SK-N-SH (cell line): ENCODE measurements around the gene BAHCC1. TPM values are rescaled to one million over a fixed set of nuclear protein-coding genes. Genes with fewer than 3 reads are reported as not detected.

Source experiments
- CTCF ChIA-PET: fragments of 300-600, 350-600 bp; formaldehyde crosslinking; extraction: SDS; loops from one replicate; lab custom pipeline; 2021; lab: Yijun Ruan, JAX
- POLR2A ChIA-PET: fragments of 350-600 bp; sonication (Branson Sonifier 250); formaldehyde crosslinking; extraction: SDS; loops from one replicate; lab custom pipeline; 2020; ENCODE audit warnings: antibody characterized with exemption, inconsistent platforms; lab: Yijun Ruan, JAX
- DNase-seq: peaks from one replicate; pipeline ENCODE4 v3.0.0; 2012
- H2AFZ ChIP-seq: fragments of 200-600 bp; sonication (generic); 2 replicates; pipeline ENCODE4 v1.8.1; 2016; ENCODE audit warnings: antibody characterized with exemption, mild to moderate bottlenecking, low read depth
- H3F3A ChIP-seq: fragments of 200-600 bp; sonication (generic); replicated peaks from 2 replicates; pipeline ENCODE3; 2016; ENCODE audit warnings: antibody characterized with exemption, mild to moderate bottlenecking; ENCODE audit not compliant: insufficient read depth
- H3K27ac ChIP-seq, 2 experiments: fragments of 200-500 bp in 1 of 2; fragments of 200-600 bp in 1 of 2; sonication (Bioruptor generic) in 1 of 2; sonication (generic), shearing (Covaris generic) in 1 of 2; 2 replicates each; pipeline versions ENCODE4 v1.5.1 to v1.6.1; 2014 to 2016; ENCODE audit warnings: low read depth in 2 of 2, inconsistent platforms in 1 of 2, low read length in 1 of 2, mild to moderate bottlenecking in 1 of 2, mixed read lengths in 1 of 2
- H3K27me3 ChIP-seq: fragments of 200-600 bp; sonication (generic), shearing (Covaris generic); 2 replicates; pipeline ENCODE4 v1.6.1; 2016; ENCODE audit warnings: mixed run types; ENCODE audit not compliant: insufficient read depth
- H3K36me3 ChIP-seq, 2 experiments: fragments of 200-500 bp in 1 of 2; fragments of 200-600 bp in 1 of 2; sonication (Bioruptor generic) in 1 of 2; sonication (generic) in 1 of 2; replicated peaks in 1 of 2; 2 replicates each; pipeline versions ENCODE3 to v1.5.1; 2014 to 2016; ENCODE audit warnings: low read length in 1 of 2, mild to moderate bottlenecking in 1 of 2; ENCODE audit not compliant: insufficient read depth in 2 of 2, control insufficient read depth in 1 of 2
- H3K4me1 ChIP-seq, 2 experiments: fragments of 200-500 bp in 1 of 2; fragments of 200-600 bp in 1 of 2; sonication (Bioruptor generic) in 1 of 2; sonication (generic), shearing (Covaris generic) in 1 of 2; 2 replicates each; pipeline versions ENCODE4 v1.5.1 to v1.6.1; 2014 to 2016; ENCODE audit warnings: low read depth in 1 of 2, low read length in 1 of 2, mixed run types in 1 of 2; ENCODE audit not compliant: insufficient read depth in 2 of 2, control insufficient read depth in 1 of 2
- H3K4me2 ChIP-seq: fragments of 200-600 bp; sonication (generic), shearing (Covaris generic); 2 replicates; pipeline ENCODE4 v1.6.1; 2017; ENCODE audit warnings: mixed run types
- H3K4me3 ChIP-seq, 2 experiments: fragments of 200-500 bp in 1 of 2; fragments of 200-600 bp in 1 of 2; sonication (Bioruptor generic) in 1 of 2; sonication (generic), shearing (Covaris generic) in 1 of 2; 2 replicates each; pipeline versions ENCODE4 v1.5.1 to v1.8.1; 2014 to 2016; ENCODE audit warnings: low read depth in 2 of 2, inconsistent platforms in 1 of 2, low read length in 1 of 2, mild to moderate bottlenecking in 1 of 2, mixed read lengths in 1 of 2, moderate library complexity in 1 of 2
- H3K79me2 ChIP-seq: fragments of 200-600 bp; sonication (generic); 2 replicates; pipeline ENCODE4 v1.8.1; 2017; ENCODE audit warnings: mild to moderate bottlenecking; ENCODE audit not compliant: insufficient read depth
- H3K9ac ChIP-seq: fragments of 200-600 bp; sonication (generic); 2 replicates; pipeline ENCODE4 v1.6.1; 2017; ENCODE audit warnings: mixed run types
- H3K9me2 ChIP-seq: fragments of 200-600 bp; sonication (generic); 2 replicates; pipeline ENCODE4 v1.6.1; 2017; ENCODE audit warnings: mixed run types
- H3K9me3 ChIP-seq: fragments of 200-600 bp; sonication (generic); 2 replicates; pipeline ENCODE4 v1.6.1; 2017; ENCODE audit warnings: mixed run types, mild to moderate bottlenecking, moderate library complexity
- H4K20me1 ChIP-seq: fragments of 200-600 bp; sonication (generic); 2 replicates; pipeline ENCODE4 v1.6.1; 2017; ENCODE audit warnings: mild to moderate bottlenecking, mixed run types; ENCODE audit not compliant: insufficient read depth
- ELF1 ChIP-seq: IDR thresholded peaks from 2 replicates; pipeline ENCODE4 v1.4.0; 2012
- EP300 ChIP-seq, 2 experiments: IDR thresholded peaks; 2 replicates each; pipeline versions ENCODE4 v1.4.0 to v1.6.1; 2012; ENCODE audit warnings: borderline replicate concordance in 1 of 2, low read depth in 1 of 2, low read length in 1 of 2
- FOXM1 ChIP-seq: IDR thresholded peaks from 2 replicates; pipeline ENCODE4 v1.4.0; 2012; ENCODE audit warnings: low read depth, mild to moderate bottlenecking
- GABPA ChIP-seq: IDR thresholded peaks from 2 replicates; pipeline ENCODE4 v1.4.0; 2012; ENCODE audit warnings: low read depth, mild to moderate bottlenecking
- GATA2 ChIP-seq: sonication (generic); formaldehyde crosslinking; IDR thresholded peaks from 2 replicates; pipeline ENCODE4 v1.5.0; 2020; ENCODE audit warnings: mild to moderate bottlenecking, missing genetic modification reagents
- MAX ChIP-seq: IDR thresholded peaks from 2 replicates; pipeline ENCODE4 v1.4.0; 2012; ENCODE audit warnings: low read depth
- MEF2A ChIP-seq: IDR thresholded peaks from 2 replicates; pipeline ENCODE4 v1.4.0; 2012; ENCODE audit warnings: low read depth, borderline replicate concordance
- MXI1 ChIP-seq: IDR thresholded peaks from 2 replicates; pipeline ENCODE4 v1.6.1; 2012; ENCODE audit warnings: mild to moderate bottlenecking, low read depth, low read length, improper control_type of control experiment
- NFIC ChIP-seq: IDR thresholded peaks from 2 replicates; pipeline ENCODE4 v1.4.0; 2012; ENCODE audit warnings: borderline replicate concordance
- POLR2AphosphoS5 ChIP-seq: IDR thresholded peaks from 2 replicates; pipeline ENCODE4 v1.6.1; 2012; ENCODE audit warnings: low read depth, low read length
- REST ChIP-seq: IDR thresholded peaks from 2 replicates; pipeline ENCODE4 v1.6.1; 2012; ENCODE audit warnings: mild to moderate bottlenecking, low read depth, low read length, moderate library complexity
- RXRA ChIP-seq: IDR thresholded peaks from 2 replicates; pipeline ENCODE4 v1.4.0; 2012; ENCODE audit warnings: low read depth, mild to moderate bottlenecking, borderline replicate concordance
- TAF1 ChIP-seq: IDR thresholded peaks from 2 replicates; pipeline ENCODE4 v1.6.1; 2012; ENCODE audit warnings: low read depth, mild to moderate bottlenecking, low read length, moderate library complexity, borderline replicate concordance
- TEAD4 ChIP-seq: IDR thresholded peaks from 2 replicates; pipeline ENCODE4 v1.4.0; 2012; ENCODE audit warnings: mild to moderate bottlenecking, borderline replicate concordance; ENCODE audit not compliant: insufficient read depth
- YY1 ChIP-seq: IDR thresholded peaks from 2 replicates; pipeline ENCODE4 v1.4.0; 2012; ENCODE audit warnings: low read depth, mild to moderate bottlenecking
- ZBTB33 ChIP-seq: IDR thresholded peaks from 2 replicates; pipeline ENCODE4 v1.4.0; 2012; ENCODE audit warnings: low read depth, borderline replicate concordance
- WGBS: methylation state at CpG from one replicate; pipeline ENCODE4 v1.1.6; 2017; ENCODE audit warnings: low lambda C conversion rate; 5-methylcytosine and 5-hydroxymethylcytosine counted together
- polyA plus RNA-seq, 3 experiments: library from polyadenylated mRNA; depleted of rRNA; stranded (reverse); fragments of >200 nt; gene quantifications; 2 replicates each; pipeline ENCODE4 v1.2.3, GENCODE V29; 2012

Gene BAHCC1
- polyA plus RNA-seq, 1 of the 3 experiments (the other 2 are of a cell fraction), result 6.4 TPM

GRCh38 chr17:81469266-81469665, 74.0 kb downstream of the BAHCC1 start (continued):
- TF ChIP-seq ZBTB33, result no peak
- TF ChIP-seq YY1, result no peak

GRCh38 chr17:81470270-81470943, 75.2 kb downstream of the BAHCC1 start:
- no peaks in the 10 kb centered on the region for H4K20me1 ChIP-seq
- no peak overlapping the region for H3K4me2 ChIP-seq
- ChIA-PET POLR2A (no interaction called here), CTCF (interaction anchor here (0.6 to 2.7 kb wide), 3 partner anchors 30 to 213 kb away, joined by 3 to 8 read pairs (median 4); no protein-coding TSS in a partner anchor)
- no peak overlapping the region for H3K9ac ChIP-seq
- no peaks in the 10 kb centered on the region for H3K36me3 ChIP-seq
- 90% methylated on average over 9 of the region's 9 CpGs for WGBS
- no peak overlapping the region for H3K27ac ChIP-seq
- H2AFZ ChIP-seq, result no peak overlapping the region
- no peaks in the 10 kb centered on the region for H3K9me2 ChIP-seq
- no peak overlapping the region for H3K4me3 ChIP-seq
- H3K79me2 ChIP-seq, result no peaks in the 10 kb centered on the region
- DNase-seq, result no peak
- peaks cover 0 to 17% of the 10 kb centered on the region in 2 experiments; a peak in 1 of 4 replicates for H3K4me1 ChIP-seq
- no peaks in the 10 kb centered on the region for H3K9me3 ChIP-seq
- H3F3A ChIP-seq, result no peaks in the 10 kb centered on the region
- no peaks in the 10 kb centered on the region for H3K27me3 ChIP-seq
- TF ChIP-seq MEF2A, result no peak
- no peak for TF ChIP-seq RXRA
- no peak for TF ChIP-seq TEAD4
- TF ChIP-seq ZBTB33, result no peak
- TF ChIP-seq MAX, result no peak
- no peak for TF ChIP-seq MXI1
- TF ChIP-seq REST, result no peak
- TF ChIP-seq GATA2 (CRISPR knock-in tag), result no peak
- no peak for TF ChIP-seq TAF1
- TF ChIP-seq POLR2AphosphoS5, result no peak
- no peak for TF ChIP-seq NFIC
- TF ChIP-seq ELF1, result no peak
- no peak for TF ChIP-seq FOXM1
- TF ChIP-seq GABPA, result no peak
- no peak for TF ChIP-seq EP300 (IDR thresholded peaks at IDR 0.05; ENCODE audit: borderline replicate concordance in 1 of 2, low read depth in 1 of 2, low read length in 1 of 2)
